ENCODE measurements around the gene TMEM141. TPM values are rescaled to one million over a fixed set of nuclear protein-coding genes. Genes with fewer than 3 reads are reported as not detected.

Gene TMEM141
- total and polyA plus RNA-seq, 2 of the 8 experiments (the other 6 are each of a cell fraction or from before 2014, with no cell fraction given), result 51.1 to 137 TPM

DNA sequence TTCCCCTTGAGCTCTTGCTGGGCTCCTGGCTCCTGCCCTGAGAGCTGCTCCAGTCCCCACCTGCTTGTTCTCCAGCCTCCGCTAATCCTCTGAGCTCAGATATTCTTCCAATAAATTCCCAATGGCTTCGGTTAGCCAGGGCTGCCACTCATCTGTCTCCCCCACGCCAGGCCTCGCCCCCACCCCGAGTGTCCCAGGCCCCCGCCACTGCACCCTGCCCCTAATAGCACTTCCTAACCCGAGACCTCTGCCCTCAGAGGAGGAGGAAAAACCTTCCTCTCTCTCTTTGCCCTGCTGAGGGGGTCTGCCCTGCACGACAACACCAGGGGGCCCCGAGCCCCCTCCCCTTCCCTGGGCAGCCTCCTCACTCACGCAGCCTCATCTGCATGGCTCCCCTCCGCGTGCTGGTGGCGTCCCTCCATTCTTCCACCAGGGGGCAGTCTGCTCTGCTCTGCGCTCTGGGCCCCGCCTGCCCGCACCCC lies 21.4 kb upstream of the TMEM141 start (continued):
- TF ChIP-seq POU5F1 (IDR thresholded peaks at IDR 0.05; ENCODE audit: low read depth, low read length) (no peak), RBBP5 (IDR thresholded peaks at IDR 0.05; ENCODE audit: borderline replicate concordance, low read depth, low read length) (no peak), SP1 (IDR thresholded peaks at IDR 0.05; ENCODE audit: low read depth, low read length) (no peak), HDAC2 (IDR thresholded peaks at IDR 0.05; ENCODE audit: borderline replicate concordance in 1 of 2, low read depth in 2 of 2, low read length in 2 of 2) (peak in 1 of 2 experiments; percentile 44; a peak in 1 of 4 replicates), EGR1 (IDR thresholded peaks at IDR 0.05; ENCODE audit: borderline replicate concordance, low read depth, low read length) (no peak), ASH2L (IDR thresholded peaks at IDR 0.05; ENCODE audit: low read length) (no peak), SRF (IDR thresholded peaks at IDR 0.05; ENCODE audit: low read depth, low read length) (no peak), POLR2A (IDR thresholded peaks at IDR 0.05; ENCODE audit: control extremely low read depth in 1 of 2, low read depth in 2 of 2, low read length in 2 of 2) (no peak), YY1 (IDR thresholded peaks at IDR 0.05; ENCODE audit: low read depth, low read length) (no peak)
- TF ChIP-seq, protein P1, sequence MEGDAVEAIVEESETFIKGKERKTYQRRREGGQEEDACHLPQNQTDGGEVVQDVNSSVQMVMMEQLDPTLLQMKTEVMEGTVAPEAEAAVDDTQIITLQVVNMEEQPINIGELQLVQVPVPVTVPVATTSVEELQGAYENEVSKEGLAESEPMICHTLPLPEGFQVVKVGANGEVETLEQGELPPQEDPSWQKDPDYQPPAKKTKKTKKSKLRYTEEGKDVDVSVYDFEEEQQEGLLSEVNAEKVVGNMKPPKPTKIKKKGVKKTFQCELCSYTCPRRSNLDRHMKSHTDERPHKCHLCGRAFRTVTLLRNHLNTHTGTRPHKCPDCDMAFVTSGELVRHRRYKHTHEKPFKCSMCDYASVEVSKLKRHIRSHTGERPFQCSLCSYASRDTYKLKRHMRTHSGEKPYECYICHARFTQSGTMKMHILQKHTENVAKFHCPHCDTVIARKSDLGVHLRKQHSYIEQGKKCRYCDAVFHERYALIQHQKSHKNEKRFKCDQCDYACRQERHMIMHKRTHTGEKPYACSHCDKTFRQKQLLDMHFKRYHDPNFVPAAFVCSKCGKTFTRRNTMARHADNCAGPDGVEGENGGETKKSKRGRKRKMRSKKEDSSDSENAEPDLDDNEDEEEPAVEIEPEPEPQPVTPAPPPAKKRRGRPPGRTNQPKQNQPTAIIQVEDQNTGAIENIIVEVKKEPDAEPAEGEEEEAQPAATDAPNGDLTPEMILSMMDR (IDR thresholded peaks at IDR 0.05; ENCODE audit: control extremely low read depth in 1 of 3, insufficient read depth in 1 of 3, low read depth in 1 of 3, low read length in 3 of 3), result peak; percentile 57 to 93 (median 72)
- TF ChIP-seq, protein P2, sequence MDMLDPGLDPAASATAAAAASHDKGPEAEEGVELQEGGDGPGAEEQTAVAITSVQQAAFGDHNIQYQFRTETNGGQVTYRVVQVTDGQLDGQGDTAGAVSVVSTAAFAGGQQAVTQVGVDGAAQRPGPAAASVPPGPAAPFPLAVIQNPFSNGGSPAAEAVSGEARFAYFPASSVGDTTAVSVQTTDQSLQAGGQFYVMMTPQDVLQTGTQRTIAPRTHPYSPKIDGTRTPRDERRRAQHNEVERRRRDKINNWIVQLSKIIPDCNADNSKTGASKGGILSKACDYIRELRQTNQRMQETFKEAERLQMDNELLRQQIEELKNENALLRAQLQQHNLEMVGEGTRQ (IDR thresholded peaks at IDR 0.05; ENCODE audit: low read length), result no peak
- TF ChIP-seq, protein P3, sequence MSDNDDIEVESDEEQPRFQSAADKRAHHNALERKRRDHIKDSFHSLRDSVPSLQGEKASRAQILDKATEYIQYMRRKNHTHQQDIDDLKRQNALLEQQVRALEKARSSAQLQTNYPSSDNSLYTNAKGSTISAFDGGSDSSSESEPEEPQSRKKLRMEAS (IDR thresholded peaks at IDR 0.05), result peak; percentile 88

All from H1 (cell line).